SK-N-MC (cell line): ENCODE data around the gene TRIM10.
"Not testable (repeated sequence)": the region's sequence is repeated elsewhere in the genome, so short reads cannot be mapped to it uniquely, and the experiment has no call there.

ENCODE experiments used
- DNase-seq: peaks from one replicate; pipeline ENCODE4 v3.0.0-alpha.2; 2011; ENCODE audit warnings: low read depth, low spot score
- H3K27ac ChIP-seq: fragments of 200-600 bp; sonication (generic); 2 replicates; pipeline ENCODE4 v1.5.1; 2016; ENCODE audit warnings: mixed run types
- H3K36me3 ChIP-seq: fragments of 200-600 bp; sonication (generic); 2 replicates; pipeline ENCODE4 v1.6.1; 2017; ENCODE audit warnings: antibody characterized with exemption, low read length, mixed read lengths; ENCODE audit not compliant: insufficient read depth
- H3K4me3 ChIP-seq: fragments of 200-600 bp; sonication (generic); 2 replicates; pipeline ENCODE4 v1.5.1; 2016
- H3K9ac ChIP-seq: fragments of 200-600 bp; sonication (generic); 2 replicates; pipeline ENCODE4 v1.8.0; 2017; ENCODE audit warnings: mixed run types, mixed read lengths; ENCODE audit not compliant: insufficient read length
- H3K9me3 ChIP-seq: fragments of 200-600 bp; sonication (generic); 2 replicates; pipeline ENCODE4 v1.6.1; 2017; ENCODE audit warnings: low read depth, mild to moderate bottlenecking, antibody characterized with exemption, low read length, moderate library complexity, mixed read lengths
- EZH2 ChIP-seq: fragments of 200-600 bp; sonication (generic); IDR thresholded peaks from one replicate; pipeline ENCODE4 v1.6.1; 2017; ENCODE audit warnings: antibody characterized with exemption
- FOXP2 ChIP-seq: optimal IDR thresholded peaks from 2 replicates; pipeline ENCODE3; 2011; ENCODE audit warnings: mild to moderate bottlenecking, moderate library complexity; ENCODE audit not compliant: insufficient read depth; ENCODE audit errors: extremely low read length, control extremely low read depth
- POLR2AphosphoS5 ChIP-seq: IDR thresholded peaks from 2 replicates; pipeline ENCODE4 v1.6.1; 2012; ENCODE audit warnings: mild to moderate bottlenecking, low read depth, low read length, borderline replicate concordance

TRIM10 gene

GRCh38 chr6:30168741-30169140 lies 7.7 kb upstream of the TRIM10 start:
- Histone ChIP-seq H3K27ac (no peak overlapping the region), H3K36me3 (no peaks in the 10 kb centered on the region), H3K4me3 (no peak overlapping the region), H3K9me3 (no peaks in the 10 kb centered on the region), H3K9ac (no peak overlapping the region)
- no peak for DNase-seq
- TF ChIP-seq FOXP2 (no peak), POLR2AphosphoS5 (no peak), EZH2 (no peak)

- H3K36me3 ChIP-seq = no peaks in the 10 kb centered on the region
- TF ChIP-seq POLR2AphosphoS5 = no peak
- no peak for TF ChIP-seq FOXP2
- no peak for TF ChIP-seq EZH2
Measured at GRCh38 chr6:30167101-30167500, 6.1 kb upstream of the TRIM10 start.

DNA sequence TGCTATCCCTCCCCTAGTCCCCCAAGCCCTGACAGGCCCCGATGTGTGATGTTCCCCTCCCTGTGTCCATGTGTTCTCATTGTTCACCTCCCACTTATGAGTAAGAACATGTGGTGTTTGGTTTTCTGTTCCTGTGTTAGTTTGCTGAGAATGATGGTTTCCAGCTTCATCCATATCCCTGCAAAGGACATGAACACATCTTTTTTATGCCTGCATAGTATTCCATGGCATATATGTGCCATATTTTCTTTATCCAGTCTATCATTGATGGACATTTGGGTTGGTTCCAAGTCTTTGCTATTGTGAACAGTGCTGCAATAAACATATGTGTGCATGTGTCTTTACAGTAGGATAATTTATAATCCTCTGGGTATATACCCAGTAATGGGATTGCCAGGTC lies 4.2 kb upstream of the TRIM10 start:
- DNase-seq, H3K9ac ChIP-seq, H3K4me3 ChIP-seq, H3K9me3 ChIP-seq, H3K27ac ChIP-seq, H3K36me3 ChIP-seq: not testable (repeated sequence)

More at GRCh38 chr6:30167101-30167500, 6.1 kb upstream of the TRIM10 start:
- Histone ChIP-seq H3K9me3 (no peaks in the 10 kb centered on the region), H3K9ac (no peak overlapping the region), H3K4me3 (no peak overlapping the region), H3K27ac (no peak overlapping the region)
- no peak for DNase-seq

DNA sequence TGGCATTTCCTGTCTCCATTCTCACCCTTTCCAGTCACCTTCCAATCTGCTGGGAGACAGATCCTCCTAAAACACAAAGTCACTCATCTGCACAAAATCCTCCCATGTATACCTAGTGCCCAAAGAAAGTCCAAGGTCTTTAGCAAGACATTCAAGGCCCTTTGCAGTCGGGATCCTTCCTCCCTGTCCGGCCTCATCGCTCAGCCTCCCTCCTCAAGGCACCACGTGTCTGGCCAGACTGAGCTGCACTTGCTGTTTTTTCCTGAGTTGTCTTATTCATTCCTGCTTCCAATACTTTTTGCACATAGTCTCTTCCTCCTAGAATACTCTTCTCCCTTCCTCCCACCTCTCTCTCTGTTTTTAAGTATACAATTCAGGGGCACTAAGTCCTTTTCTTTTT lies 3.7 kb upstream of the TRIM10 start:
- H3K9ac ChIP-seq = no peak overlapping the region
- H3K27ac ChIP-seq = no peak overlapping the region
- no peaks in the 10 kb centered on the region for H3K36me3 ChIP-seq
- H3K4me3 ChIP-seq = no peak overlapping the region
- H3K9me3 ChIP-seq = no peaks in the 10 kb centered on the region
- TF ChIP-seq POLR2AphosphoS5 = no peak
- TF ChIP-seq EZH2 = no peak
- no peak for TF ChIP-seq FOXP2
- no peak for DNase-seq

GRCh38 chr6:30163918-30164654 lies 3.1 kb upstream of the TRIM10 start:
- no peaks in the 10 kb centered on the region for H3K36me3 ChIP-seq
- no peak overlapping the region for H3K9ac ChIP-seq
- no peak overlapping the region for H3K4me3 ChIP-seq
- H3K27ac ChIP-seq = no peak overlapping the region
- no peak for TF ChIP-seq POLR2AphosphoS5
- TF ChIP-seq FOXP2 = no peak
- no peak for TF ChIP-seq EZH2
- no peak for DNase-seq
- H3K9me3 ChIP-seq = no peaks in the 10 kb centered on the region

DNA sequence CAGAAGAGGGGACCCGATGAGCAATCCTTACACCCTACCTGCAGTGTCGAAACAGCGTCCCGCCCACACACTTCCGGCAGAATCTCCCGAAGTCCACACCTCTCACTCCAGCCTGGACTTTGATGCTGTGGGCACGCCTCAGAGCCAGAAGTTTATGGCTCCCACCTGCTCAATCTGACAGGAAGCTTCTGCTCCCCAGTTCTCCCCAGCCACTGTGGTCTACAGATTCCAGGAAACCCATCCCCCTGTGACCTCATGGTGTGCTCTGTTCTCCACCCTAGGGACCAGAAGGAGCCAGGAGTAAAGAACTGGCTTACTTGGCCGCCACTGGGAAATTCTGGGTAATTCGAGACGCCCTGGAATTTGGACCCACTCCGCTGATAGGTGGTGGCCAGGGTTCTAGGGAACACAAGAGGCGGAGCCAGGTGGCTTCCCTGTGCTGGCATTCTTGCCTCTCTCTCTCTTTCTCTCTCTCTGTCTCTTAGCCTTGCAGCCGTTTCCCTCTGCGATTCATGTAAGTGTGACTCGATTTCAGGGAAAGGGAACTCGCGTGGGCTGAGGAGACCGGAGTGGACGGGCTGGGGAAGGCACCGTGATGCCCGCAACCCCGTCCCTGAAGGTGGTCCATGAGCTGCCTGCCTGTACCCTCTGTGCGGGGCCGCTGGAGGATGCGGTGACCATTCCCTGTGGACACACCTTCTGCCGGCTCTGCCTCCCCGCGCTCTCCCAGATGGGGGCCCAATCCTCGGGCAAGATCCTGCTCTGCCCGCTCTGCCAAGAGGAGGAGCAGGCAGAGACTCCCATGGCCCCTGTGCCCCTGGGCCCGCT lies 2.3 kb upstream of the TRIM10 start, which contains the start of gene TRIM15:
Gene TRIM15, plus strand, starts transcription at position 457 of the 828 bp plus-strand sequence. Its CDS starts 139 bp downstream, at position 596.
- TF ChIP-seq EZH2 (no peak), POLR2AphosphoS5 (no peak), FOXP2 (no peak)
- no peak within 1 kb of the TSS for H3K4me3 ChIP-seq

GRCh38 chr6:30162265-30163089 lies 1.5 kb upstream of the TRIM10 start:
- Histone ChIP-seq H3K4me3 (no peak overlapping the region), H3K36me3 (no peaks in the 10 kb centered on the region), H3K27ac (no peak overlapping the region), H3K9me3 (no peaks in the 10 kb centered on the region), H3K9ac (no peak overlapping the region)
- TF ChIP-seq FOXP2 (no peak), EZH2 (no peak), POLR2AphosphoS5 (no peak)
- no peak for DNase-seq

More for the DNA sequence above, 2.3 kb upstream of the TRIM10 start, which contains the start of gene TRIM15:
- no peak within 1 kb of the TSS for H3K9ac ChIP-seq
- no peaks in the 10 kb centered on the region for H3K9me3 ChIP-seq
- H3K36me3 ChIP-seq = no peaks in the 10 kb centered on the region
- no peak within 1 kb of the TSS for H3K27ac ChIP-seq
- DNase-seq = no peak
